GM12878 (cell line): ENCODE data around the gene IL16. TPM values are rescaled to one million over a fixed set of nuclear protein-coding genes. Genes with fewer than 3 reads are reported as not detected.
A peak's percentile ranks its signal among the peaks of the same experiment; 100 is the strongest.

ENCODE experiments used
- BHLHE40 ChIP-seq, 2 experiments: fragments of 450-650 bp in 1 of 2; IDR thresholded peaks; 2 replicates each; pipeline ENCODE4 v1.6.1; 2011 to 2017; ENCODE audit warnings: low read depth in 2 of 2, borderline replicate concordance in 1 of 2, improper control_type of control experiment in 1 of 2, low read length in 1 of 2, mild to moderate bottlenecking in 1 of 2
- CBX3 ChIP-seq: fragments of 200-600 bp; sonication (generic); IDR thresholded peaks from 2 replicates; pipeline ENCODE4 v1.6.1; 2016; ENCODE audit warnings: low read depth, borderline replicate concordance
- CREM ChIP-seq: IDR thresholded peaks from 2 replicates; pipeline ENCODE4 v1.6.1; 2014; ENCODE audit warnings: antibody characterized with exemption, low read depth
- E2F8 ChIP-seq: fragments of 450-650 bp; IDR thresholded peaks from 2 replicates; pipeline ENCODE4 v1.6.1; 2018; ENCODE audit warnings: mild to moderate bottlenecking, low read depth, moderate library complexity; ENCODE audit not compliant: partially characterized antibody
- EED ChIP-seq: sonication (generic); IDR thresholded peaks from 2 replicates; pipeline ENCODE4 v1.6.1; 2016; ENCODE audit warnings: antibody characterized with exemption, low read depth
- EGR1 ChIP-seq, 2 experiments: IDR thresholded peaks; 1 replicate in 1 of 2; 2 replicates in 1 of 2; pipeline ENCODE4 v1.6.1; 2011 to 2012; ENCODE audit warnings: low read depth in 2 of 2, low read length in 2 of 2, borderline replicate concordance in 1 of 2, mild to moderate bottlenecking in 1 of 2, moderate library complexity in 1 of 2
- GABPA ChIP-seq: IDR thresholded peaks from 2 replicates; pipeline ENCODE4 v1.6.1; 2014; ENCODE audit warnings: antibody characterized with exemption, low read depth, mild to moderate bottlenecking, inconsistent platforms
- IRF4 ChIP-seq: IDR thresholded peaks from 2 replicates; pipeline ENCODE4 v1.6.1; 2011; ENCODE audit warnings: low read depth, low read length
- MEF2A ChIP-seq: IDR thresholded peaks from 2 replicates; pipeline ENCODE4 v1.6.1; 2011; ENCODE audit warnings: low read depth, mild to moderate bottlenecking, low read length, moderate library complexity; ENCODE audit not compliant: insufficient read depth
- MEF2B ChIP-seq: fragments of 450-650 bp; IDR thresholded peaks from 2 replicates; pipeline ENCODE4 v1.6.1; 2018; ENCODE audit warnings: mild to moderate bottlenecking, moderate library complexity; ENCODE audit not compliant: partially characterized antibody, poor library complexity, severe bottlenecking
- MTA2 ChIP-seq: fragments of 450-650 bp; IDR thresholded peaks from 2 replicates; pipeline ENCODE4 v1.6.1; 2016; ENCODE audit warnings: low read depth, mild to moderate bottlenecking, moderate library complexity
- MYC ChIP-seq: IDR thresholded peaks from 2 replicates; pipeline ENCODE4 v1.6.1; 2011; ENCODE audit warnings: mild to moderate bottlenecking, low read length, moderate library complexity, inconsistent platforms; ENCODE audit not compliant: insufficient read depth, insufficient replicate concordance, insufficient read length, severe bottlenecking
- RELA ChIP-seq: fragments of 450-650 bp; IDR thresholded peaks from 2 replicates; pipeline ENCODE4 v1.8.0; 2014; ENCODE audit warnings: borderline replicate concordance; ENCODE audit not compliant: partially characterized antibody
- SMARCA5 ChIP-seq: fragments of 450-650 bp; IDR thresholded peaks from 2 replicates; pipeline ENCODE4 v1.6.1; 2017; ENCODE audit warnings: mild to moderate bottlenecking
- WRNIP1 ChIP-seq: IDR thresholded peaks from 2 replicates; pipeline ENCODE4 v1.6.1; 2011; ENCODE audit warnings: low read depth, low read length, improper control_type of control experiment, borderline replicate concordance
- ZBTB11 ChIP-seq: fragments of 450-650 bp; formaldehyde crosslinking; IDR thresholded peaks from 2 replicates; pipeline ENCODE4 v1.5.0; 2022; ENCODE audit warnings: mild to moderate bottlenecking, missing genetic modification characterization
- ZNF24 ChIP-seq: fragments of 450-650 bp; IDR thresholded peaks from 2 replicates; pipeline ENCODE4 v1.6.1; 2017; ENCODE audit warnings: antibody characterized with exemption, mild to moderate bottlenecking
- ZNF384 ChIP-seq: IDR thresholded peaks from 2 replicates; pipeline ENCODE4 v1.6.1; 2012; ENCODE audit warnings: low read depth, mild to moderate bottlenecking, low read length, improper control_type of control experiment, borderline replicate concordance
- polyA plus RNA-seq, 11 experiments: library from polyadenylated mRNA; depleted of rRNA in 4 of 11; unstranded in 6 of 11; stranded (reverse) in 5 of 11; fragments of >200 nt; fragmentation: Nextera tagmentation in 4 of 11; fragmentation: Illumina TruSeq in 1 of 11; extraction: Ambion mirVana in 4 of 11; extraction: Trizol in 1 of 11; gene quantifications; 1 replicate in 1 of 11; 2 replicates in 10 of 11; pipeline versions ENCODE4 v1.2.1 to v1.2.3, GENCODE V29; 2011 to 2016; ENCODE audit warnings: inconsistent platforms in 2 of 11, missing spikeins in 2 of 11, low read depth in 1 of 11
- total RNA-seq, 4 experiments: library from RNA; depleted of rRNA in 3 of 4; stranded (reverse); fragments of >200 nt in 3 of 4; fragmentation: Illumina TruSeq in 1 of 4; extraction: Trizol in 1 of 4; gene quantifications; 2 replicates each; pipeline versions ENCODE4 v1.2.1 to v1.2.3, GENCODE V29; 2013 to 2021
- TF ChIP-seq, protein P1 (sequence below): fragments of 450-650 bp; IDR thresholded peaks from 2 replicates; pipeline ENCODE4 v1.6.1; 2017; ENCODE audit warnings: borderline replicate concordance
- TF ChIP-seq, protein P2 (sequence below): fragments of 450-650 bp; formaldehyde crosslinking; IDR thresholded peaks from 2 replicates; pipeline ENCODE4 v1.4.0; 2022; ENCODE audit warnings: mild to moderate bottlenecking, moderate library complexity

The IL16 gene
- total and polyA plus RNA-seq, 10 of the 15 experiments (the other 5 are each of a cell fraction or from before 2014, with no cell fraction given), result 21.7 to 206 (median 44.5) TPM

GRCh38 chr15:81296673-81297072 is 100.0 kb downstream of the IL16 start (continued):
- peak; percentile 32 for TF ChIP-seq MEF2B
- peak; percentile 73 to 83 for TF ChIP-seq BHLHE40 (IDR thresholded peaks at IDR 0.05; ENCODE audit: borderline replicate concordance in 1 of 2, low read depth in 2 of 2, low read length in 1 of 2)
- no peak for TF ChIP-seq CBX3
- TF ChIP-seq, protein P1, sequence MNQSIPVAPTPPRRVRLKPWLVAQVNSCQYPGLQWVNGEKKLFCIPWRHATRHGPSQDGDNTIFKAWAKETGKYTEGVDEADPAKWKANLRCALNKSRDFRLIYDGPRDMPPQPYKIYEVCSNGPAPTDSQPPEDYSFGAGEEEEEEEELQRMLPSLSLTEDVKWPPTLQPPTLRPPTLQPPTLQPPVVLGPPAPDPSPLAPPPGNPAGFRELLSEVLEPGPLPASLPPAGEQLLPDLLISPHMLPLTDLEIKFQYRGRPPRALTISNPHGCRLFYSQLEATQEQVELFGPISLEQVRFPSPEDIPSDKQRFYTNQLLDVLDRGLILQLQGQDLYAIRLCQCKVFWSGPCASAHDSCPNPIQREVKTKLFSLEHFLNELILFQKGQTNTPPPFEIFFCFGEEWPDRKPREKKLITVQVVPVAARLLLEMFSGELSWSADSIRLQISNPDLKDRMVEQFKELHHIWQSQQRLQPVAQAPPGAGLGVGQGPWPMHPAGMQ, result no peak
- TF ChIP-seq E2F8, result no peak
- no peak for TF ChIP-seq WRNIP1
- no peak for TF ChIP-seq ZNF384
- no peak for TF ChIP-seq ZBTB11
- peak; percentile 60; the same call in 1 of the 2 replicates for TF ChIP-seq MEF2A
- no peak for TF ChIP-seq MYC
- TF ChIP-seq, protein P2, sequence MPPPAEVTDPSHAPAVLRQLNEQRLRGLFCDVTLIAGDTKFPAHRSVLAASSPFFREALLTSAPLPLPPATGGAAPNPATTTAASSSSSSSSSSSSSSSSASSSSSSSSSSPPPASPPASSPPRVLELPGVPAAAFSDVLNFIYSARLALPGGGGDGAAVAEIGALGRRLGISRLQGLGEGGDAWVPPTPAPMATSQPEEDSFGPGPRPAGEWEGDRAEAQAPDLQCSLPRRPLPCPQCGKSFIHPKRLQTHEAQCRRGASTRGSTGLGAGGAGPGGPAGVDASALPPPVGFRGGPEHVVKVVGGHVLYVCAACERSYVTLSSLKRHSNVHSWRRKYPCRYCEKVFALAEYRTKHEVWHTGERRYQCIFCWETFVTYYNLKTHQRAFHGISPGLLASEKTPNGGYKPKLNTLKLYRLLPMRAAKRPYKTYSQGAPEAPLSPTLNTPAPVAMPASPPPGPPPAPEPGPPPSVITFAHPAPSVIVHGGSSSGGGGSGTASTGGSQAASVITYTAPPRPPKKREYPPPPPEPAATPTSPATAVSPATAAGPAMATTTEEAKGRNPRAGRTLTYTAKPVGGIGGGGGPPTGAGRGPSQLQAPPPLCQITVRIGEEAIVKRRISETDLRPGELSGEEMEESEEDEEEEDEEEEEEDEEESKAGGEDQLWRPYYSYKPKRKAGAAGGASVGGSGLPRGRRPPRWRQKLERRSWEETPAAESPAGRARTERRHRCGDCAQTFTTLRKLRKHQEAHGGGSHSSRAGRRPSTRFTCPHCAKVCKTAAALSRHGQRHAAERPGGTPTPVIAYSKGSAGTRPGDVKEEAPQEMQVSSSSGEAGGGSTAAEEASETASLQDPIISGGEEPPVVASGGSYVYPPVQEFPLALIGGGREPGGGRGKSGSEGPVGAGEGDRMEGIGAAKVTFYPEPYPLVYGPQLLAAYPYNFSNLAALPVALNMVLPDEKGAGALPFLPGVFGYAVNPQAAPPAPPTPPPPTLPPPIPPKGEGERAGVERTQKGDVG, result no peak
- peak; percentile 93 for TF ChIP-seq EED
- no peak for TF ChIP-seq RELA
- TF ChIP-seq ZNF24, result 0 out of 2 replicates have a peak, but pooled peaks have one; percentile 8
- TF ChIP-seq IRF4, result peak; percentile 96
- TF ChIP-seq CREM, result peak; percentile 89
- peak in 1 of 2 experiments; percentile 86; a peak in 2 of 3 replicates for TF ChIP-seq EGR1 (IDR thresholded peaks at IDR 0.05; ENCODE audit: borderline replicate concordance in 1 of 2, low read depth in 2 of 2, low read length in 2 of 2)
- peak; percentile 79 for TF ChIP-seq MTA2
- peak; percentile 69; the same call in 1 of the 2 replicates for TF ChIP-seq SMARCA5
- TF ChIP-seq GABPA, result no peak
